ENCODE data around the gene CMSS1.

- TF ChIP-seq, protein P1, sequence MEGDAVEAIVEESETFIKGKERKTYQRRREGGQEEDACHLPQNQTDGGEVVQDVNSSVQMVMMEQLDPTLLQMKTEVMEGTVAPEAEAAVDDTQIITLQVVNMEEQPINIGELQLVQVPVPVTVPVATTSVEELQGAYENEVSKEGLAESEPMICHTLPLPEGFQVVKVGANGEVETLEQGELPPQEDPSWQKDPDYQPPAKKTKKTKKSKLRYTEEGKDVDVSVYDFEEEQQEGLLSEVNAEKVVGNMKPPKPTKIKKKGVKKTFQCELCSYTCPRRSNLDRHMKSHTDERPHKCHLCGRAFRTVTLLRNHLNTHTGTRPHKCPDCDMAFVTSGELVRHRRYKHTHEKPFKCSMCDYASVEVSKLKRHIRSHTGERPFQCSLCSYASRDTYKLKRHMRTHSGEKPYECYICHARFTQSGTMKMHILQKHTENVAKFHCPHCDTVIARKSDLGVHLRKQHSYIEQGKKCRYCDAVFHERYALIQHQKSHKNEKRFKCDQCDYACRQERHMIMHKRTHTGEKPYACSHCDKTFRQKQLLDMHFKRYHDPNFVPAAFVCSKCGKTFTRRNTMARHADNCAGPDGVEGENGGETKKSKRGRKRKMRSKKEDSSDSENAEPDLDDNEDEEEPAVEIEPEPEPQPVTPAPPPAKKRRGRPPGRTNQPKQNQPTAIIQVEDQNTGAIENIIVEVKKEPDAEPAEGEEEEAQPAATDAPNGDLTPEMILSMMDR (IDR thresholded peaks at IDR 0.05) = no peak
- no peak for TF ChIP-seq EZH2phosphoT487 (IDR thresholded peaks at IDR 0.05)
These were observed 163.5 kb downstream of the CMSS1 start for GRCh38 chr3:99981138-99981537.

Data from neural progenitor cell (in vitro differentiated cells).